ENCODE results near the gene OR2B2.
"Not testable (repeated sequence)": the region's sequence is repeated elsewhere in the genome, so short reads cannot be mapped to it uniquely, and the experiment has no call there.

OR2B2 gene

GRCh38 chr6:27931209-27931608 is 19.0 kb upstream of the OR2B2 start:
- no peak for DNase-seq (ENCODE audit: extremely low spot score)
- CTCF ChIA-PET = interaction anchor here (2.3 kb wide), 1 partner anchor 425 kb away, joined by 5 read pairs; no protein-coding TSS in a partner anchor
- no peak for TF ChIP-seq CTCF (IDR thresholded peaks at IDR 0.05; ENCODE audit: control extremely low read depth, extremely low read depth, low read depth, missing control alignments)
- POLR2A ChIA-PET = no interaction called here

- POLR2A ChIA-PET; DNase-seq (ENCODE audit: extremely low spot score): not testable (repeated sequence)
- CTCF ChIA-PET = interaction anchor here (2.3 kb wide), 1 partner anchor 426 kb away, joined by 5 read pairs; no protein-coding TSS in a partner anchor
Observed at GRCh38 chr6:27929930-27930329, 17.7 kb upstream of the OR2B2 start.

GRCh38 chr6:27928041-27928440 is 15.8 kb upstream of the OR2B2 start:
- DNase-seq (ENCODE audit: extremely low spot score); POLR2A ChIA-PET; CTCF ChIA-PET: not testable (repeated sequence)

- DNase-seq (ENCODE audit: extremely low spot score) = no peak
- POLR2A ChIA-PET = no interaction called here
- CTCF ChIA-PET = interaction anchor here (0.9 to 1.9 kb wide), 3 partner anchors 9 to 14 kb away, joined by 3 to 4 read pairs (median 3); partner anchors contain the start of gene OR2B2
- TF ChIP-seq CTCF (IDR thresholded peaks at IDR 0.05; ENCODE audit: control extremely low read depth, extremely low read depth, low read depth, missing control alignments) = no peak
Observed at GRCh38 chr6:27924179-27924578, 12.0 kb upstream of the OR2B2 start.

- DNase-seq (ENCODE audit: extremely low spot score) = no peak
- no peak for TF ChIP-seq CTCF (IDR thresholded peaks at IDR 0.05; ENCODE audit: control extremely low read depth, extremely low read depth, low read depth, missing control alignments)
- ChIA-PET POLR2A (no interaction called here), CTCF (interaction anchor here (1.0 to 1.9 kb wide), 2 partner anchors 8 to 15 kb away, joined by 3 to 4 read pairs; no protein-coding TSS in a partner anchor)
Observed at GRCh38 chr6:27922949-27923348, 10.8 kb upstream of the OR2B2 start.

- no peak for DNase-seq (ENCODE audit: extremely low spot score)
- CTCF ChIA-PET = interaction anchor here (0.9 kb wide), 1 partner anchor 448 kb away, joined by 3 read pairs; no protein-coding TSS in a partner anchor
- POLR2A ChIA-PET = no interaction called here
- no peak for TF ChIP-seq CTCF (IDR thresholded peaks at IDR 0.05; ENCODE audit: control extremely low read depth, extremely low read depth, low read depth, missing control alignments)
Observed at GRCh38 chr6:27908017-27908416, 4.2 kb downstream of the OR2B2 start.

- CTCF ChIA-PET = interaction anchor here (0.8 to 1.2 kb wide), 5 partner anchors 10 to 935 kb away, joined by 3 to 4 read pairs (median 3); a partner anchor contains a TSS
- no peak for TF ChIP-seq CTCF (IDR thresholded peaks at IDR 0.05; ENCODE audit: control extremely low read depth, extremely low read depth, low read depth, missing control alignments)
- DNase-seq (ENCODE audit: extremely low spot score) = peak; percentile 60
- POLR2A ChIA-PET = interaction anchor here (0.6 to 1.1 kb wide), 5 partner anchors 9 to 316 kb away, joined by 3 to 6 read pairs (median 3); a partner anchor contains a TSS
Observed at GRCh38 chr6:27902335-27903314, 9.6 kb downstream of the OR2B2 start.
